ELF-1 (cell line): Measurements from ENCODE around the gene SYTL1.
"Not testable (repeated sequence)": the region's sequence is repeated elsewhere in the genome, so short reads cannot be mapped to it uniquely, and the experiment has no call there.

Source experiments
- DNase-seq: peaks from one replicate; pipeline ENCODE4 v3.0.0-alpha.2; 2016; ENCODE audit warnings: low read depth, low spot score

The SYTL1 gene

DNA sequence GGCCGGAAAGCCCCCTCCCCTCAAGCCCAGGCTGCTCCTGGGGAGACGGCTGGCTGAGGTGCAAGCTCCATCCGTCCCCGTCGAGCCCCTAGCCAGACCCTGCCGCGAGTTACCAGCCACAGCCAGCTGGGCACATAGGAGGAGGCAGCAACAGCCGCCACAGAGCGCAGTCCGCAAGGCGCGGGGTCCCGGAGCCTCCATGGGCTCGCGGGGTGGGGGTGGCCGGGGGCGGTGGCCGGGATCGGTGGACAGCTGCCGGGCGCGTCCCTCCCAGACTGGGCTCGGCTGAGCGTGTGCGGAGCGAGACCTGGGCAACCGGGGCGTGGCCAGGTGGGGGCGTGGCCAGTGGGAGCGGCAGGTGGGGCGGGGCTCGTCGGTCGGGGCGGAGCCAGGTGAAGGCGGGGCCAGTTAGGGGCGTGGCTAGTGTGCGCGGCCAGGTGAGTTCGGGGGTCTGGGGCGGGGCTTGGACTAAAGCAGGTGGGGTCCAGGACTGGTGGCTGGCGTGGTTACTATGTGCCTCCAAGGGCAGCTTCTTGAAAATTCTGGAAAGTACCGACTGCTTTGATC, 41.3 kb downstream of the SYTL1 start, which contains the start of gene CD164L2:
TSS of gene CD164L2 (minus strand) at position 295 of the 567 bp plus-strand sequence. CDS start at position 201, 94 bp downstream.
- DNase-seq, result no peak

- no peak for DNase-seq
These were observed 41.8 kb downstream of the SYTL1 start for GRCh38 chr1:27383661-27384060.

DNA sequence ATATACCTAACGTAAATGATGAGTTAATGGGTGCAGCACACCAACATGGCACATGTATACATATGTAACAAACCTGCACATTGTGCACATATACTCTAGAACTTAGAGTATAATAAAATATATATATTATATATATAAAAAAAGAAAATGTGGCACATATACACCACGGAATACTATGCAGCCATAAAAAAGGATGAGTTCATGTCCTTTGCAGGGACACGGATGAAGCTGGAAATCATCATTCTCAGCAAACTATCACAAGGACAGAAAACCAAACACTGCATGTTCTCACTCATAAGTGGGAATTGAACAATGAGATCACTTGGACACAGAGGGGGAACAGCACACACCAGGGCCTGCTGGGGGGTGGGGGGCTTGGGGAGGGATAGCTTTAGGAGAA, 43.0 kb downstream of the SYTL1 start:
- not testable (repeated sequence) for DNase-seq

GRCh38 chr1:27388337-27389005, 46.6 kb downstream of the SYTL1 start:
- DNase-seq, result peak; percentile 83

DNA sequence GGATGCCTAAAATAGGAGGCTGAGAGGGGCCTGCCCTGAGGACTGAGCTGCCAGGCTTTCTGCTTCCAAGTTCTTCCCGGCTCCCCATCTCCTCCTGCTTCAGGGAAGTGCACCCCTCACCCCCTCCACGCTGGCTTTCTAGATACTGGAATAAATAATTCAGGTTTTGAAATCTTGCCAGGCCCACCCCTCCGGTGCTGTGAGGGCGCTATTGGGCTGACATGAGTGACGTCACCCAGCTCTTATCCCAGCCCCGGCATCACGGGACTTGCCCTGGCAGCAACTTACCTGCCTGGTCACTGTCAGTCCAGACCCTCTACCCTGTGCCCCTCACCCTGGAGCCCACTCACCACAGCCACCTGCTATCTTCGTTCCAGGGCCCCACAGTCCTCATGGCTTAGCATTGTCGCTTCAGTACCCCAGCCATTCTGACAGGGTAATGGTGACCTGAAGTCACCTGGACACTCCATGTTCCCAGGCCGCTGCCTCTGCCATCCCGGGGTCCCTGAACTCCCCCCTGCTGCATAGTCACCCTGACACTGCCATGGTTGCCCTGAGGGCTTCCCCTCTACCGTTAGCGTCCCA, 49.8 kb downstream of the SYTL1 start:
- DNase-seq, result no peak

DNA sequence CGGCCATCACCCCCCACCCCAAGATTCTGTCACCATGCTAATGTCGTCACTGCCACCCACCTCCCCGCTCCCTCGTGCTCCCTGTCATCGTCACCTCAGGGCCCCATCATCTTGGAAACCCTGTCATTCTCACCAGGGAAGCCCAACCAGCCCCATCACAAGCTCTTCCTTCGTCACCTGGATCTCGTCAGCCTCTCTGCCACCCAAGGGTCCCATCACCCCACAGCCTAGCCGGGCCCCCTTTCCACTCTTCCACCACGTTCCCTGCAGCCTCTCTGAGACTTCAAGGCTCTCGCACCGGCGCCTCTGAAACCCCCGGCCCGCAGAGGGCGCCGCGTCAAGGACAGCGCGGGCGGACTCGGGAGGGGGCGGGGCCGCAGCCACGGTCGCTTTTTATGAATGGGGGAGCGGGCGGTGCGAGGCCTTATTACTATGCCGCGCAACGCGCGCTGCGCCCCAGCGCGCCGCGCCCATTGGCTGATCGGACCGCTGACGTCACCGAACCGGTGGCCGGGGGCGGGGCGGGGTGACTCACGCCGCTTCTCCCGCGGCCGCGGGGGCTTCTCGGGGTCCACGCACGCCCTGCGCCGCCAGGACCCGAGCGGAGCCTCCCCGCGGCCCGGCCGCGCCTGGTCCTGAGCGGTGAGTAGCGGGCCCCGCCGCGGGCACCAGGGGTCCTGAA, 50.4 kb downstream of the SYTL1 start, which contains the start of gene GPR3:
TSS of gene GPR3 (plus strand) at position 527 of the 682 bp plus-strand sequence. CDS start 1,177 bp downstream, outside the sequence.
- DNase-seq, result peak; percentile 95

DNA sequence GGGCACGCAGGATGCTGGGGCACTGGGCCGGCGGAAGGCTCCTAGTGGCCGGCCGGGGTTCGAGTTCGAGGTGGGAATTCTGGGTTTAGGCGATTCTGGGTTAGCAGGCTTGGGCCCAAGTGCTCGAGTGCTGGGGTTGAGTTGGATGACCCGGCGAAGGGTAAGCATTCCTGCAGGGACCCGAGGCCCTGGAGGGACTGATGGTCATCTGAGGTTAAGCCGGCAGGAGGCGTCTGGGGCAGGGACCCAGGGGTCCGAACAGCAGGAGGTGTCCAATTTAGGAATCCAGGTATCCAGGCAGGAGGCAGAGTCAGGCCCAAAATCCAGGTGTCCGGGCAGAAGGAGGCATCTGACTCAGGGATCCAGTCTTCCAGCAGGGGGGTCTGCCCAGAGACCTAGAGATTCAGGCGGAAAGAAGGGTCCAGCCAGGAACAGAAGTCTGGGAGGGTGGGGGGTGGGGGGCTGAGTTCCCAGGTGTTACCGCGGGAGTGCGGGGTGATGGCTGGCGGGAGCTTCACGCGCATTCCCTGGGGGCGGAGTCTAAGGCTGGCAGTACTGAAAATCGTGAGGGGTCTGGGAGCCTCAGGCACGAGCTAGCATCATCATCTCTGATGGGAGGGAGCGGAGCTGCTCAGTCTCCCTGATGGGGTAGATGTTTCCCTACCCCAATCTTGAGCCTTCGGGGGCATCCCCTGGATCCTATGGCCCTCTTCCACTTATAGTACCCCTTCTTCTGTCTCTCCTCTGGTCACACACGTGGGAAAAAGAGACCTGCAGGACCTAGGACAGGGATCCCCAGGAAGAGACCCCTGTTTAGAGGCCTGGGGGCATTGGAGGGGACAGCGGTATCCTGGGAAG, 51.2 kb downstream of the SYTL1 start:
- peak; percentile 63 for DNase-seq

DNA sequence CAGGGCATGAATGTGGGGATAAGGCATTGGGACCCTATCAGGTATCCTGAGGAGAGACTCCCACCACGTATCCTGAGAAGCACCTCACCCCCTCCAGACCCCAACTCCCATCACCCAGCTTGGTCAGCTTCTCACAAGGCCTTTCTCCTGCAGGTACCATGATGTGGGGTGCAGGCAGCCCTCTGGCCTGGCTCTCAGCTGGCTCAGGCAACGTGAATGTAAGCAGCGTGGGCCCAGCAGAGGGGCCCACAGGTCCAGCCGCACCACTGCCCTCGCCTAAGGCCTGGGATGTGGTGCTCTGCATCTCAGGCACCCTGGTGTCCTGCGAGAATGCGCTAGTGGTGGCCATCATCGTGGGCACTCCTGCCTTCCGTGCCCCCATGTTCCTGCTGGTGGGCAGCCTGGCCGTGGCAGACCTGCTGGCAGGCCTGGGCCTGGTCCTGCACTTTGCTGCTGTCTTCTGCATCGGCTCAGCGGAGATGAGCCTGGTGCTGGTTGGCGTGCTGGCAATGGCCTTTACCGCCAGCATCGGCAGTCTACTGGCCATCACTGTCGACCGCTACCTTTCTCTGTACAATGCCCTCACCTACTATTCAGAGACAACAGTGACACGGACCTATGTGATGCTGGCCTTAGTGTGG, 51.9 kb downstream of the SYTL1 start:
- no peak for DNase-seq

GRCh38 chr1:27394282-27394658, 52.4 kb downstream of the SYTL1 start:
- no peak for DNase-seq

GRCh38 chr1:27394925-27395324, 53.1 kb downstream of the SYTL1 start:
- DNase-seq, result no peak

DNA sequence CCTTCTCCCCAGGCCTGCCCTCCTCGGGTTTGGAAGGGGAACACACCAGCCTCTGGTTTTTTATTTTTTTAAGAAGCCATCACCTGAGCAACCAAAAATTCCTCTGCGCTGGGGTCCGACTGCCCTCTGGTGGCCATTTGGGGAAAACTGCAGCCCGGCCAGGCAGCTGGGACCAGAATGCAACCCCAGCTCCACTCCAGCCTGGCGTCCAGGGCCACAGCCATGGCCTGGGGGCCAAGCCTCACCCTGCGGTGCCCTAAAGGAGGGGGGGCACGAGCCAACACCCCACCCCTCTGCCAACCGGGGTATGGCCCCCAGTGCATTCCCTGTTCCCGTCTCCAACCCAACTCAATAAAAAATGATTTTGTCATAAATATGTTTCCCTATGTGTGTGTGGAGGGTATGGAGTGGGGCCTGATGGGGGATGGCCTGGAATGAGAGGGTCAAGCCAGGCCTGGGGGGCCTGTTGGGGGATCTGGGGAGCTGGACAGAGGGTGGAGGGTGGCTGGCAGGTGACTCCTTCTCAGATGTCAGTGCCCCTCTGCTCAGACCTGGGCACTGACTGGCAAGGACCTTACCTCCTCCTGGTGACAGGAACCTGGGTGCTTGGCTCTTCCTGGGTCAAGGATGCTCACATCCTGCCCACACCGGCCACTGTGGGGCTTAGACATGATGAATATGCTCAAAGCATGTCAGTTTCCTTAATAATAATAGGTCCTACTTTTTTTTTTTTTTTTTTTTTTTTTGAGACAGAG, 53.8 kb downstream of the SYTL1 start:
- DNase-seq, result peak; percentile 94

- no peak for DNase-seq
These were observed 55.3 kb downstream of the SYTL1 start for GRCh38 chr1:27397110-27397509.

- peak; percentile 53 for DNase-seq
These were observed 55.9 kb downstream of the SYTL1 start for GRCh38 chr1:27397749-27398148.

DNA sequence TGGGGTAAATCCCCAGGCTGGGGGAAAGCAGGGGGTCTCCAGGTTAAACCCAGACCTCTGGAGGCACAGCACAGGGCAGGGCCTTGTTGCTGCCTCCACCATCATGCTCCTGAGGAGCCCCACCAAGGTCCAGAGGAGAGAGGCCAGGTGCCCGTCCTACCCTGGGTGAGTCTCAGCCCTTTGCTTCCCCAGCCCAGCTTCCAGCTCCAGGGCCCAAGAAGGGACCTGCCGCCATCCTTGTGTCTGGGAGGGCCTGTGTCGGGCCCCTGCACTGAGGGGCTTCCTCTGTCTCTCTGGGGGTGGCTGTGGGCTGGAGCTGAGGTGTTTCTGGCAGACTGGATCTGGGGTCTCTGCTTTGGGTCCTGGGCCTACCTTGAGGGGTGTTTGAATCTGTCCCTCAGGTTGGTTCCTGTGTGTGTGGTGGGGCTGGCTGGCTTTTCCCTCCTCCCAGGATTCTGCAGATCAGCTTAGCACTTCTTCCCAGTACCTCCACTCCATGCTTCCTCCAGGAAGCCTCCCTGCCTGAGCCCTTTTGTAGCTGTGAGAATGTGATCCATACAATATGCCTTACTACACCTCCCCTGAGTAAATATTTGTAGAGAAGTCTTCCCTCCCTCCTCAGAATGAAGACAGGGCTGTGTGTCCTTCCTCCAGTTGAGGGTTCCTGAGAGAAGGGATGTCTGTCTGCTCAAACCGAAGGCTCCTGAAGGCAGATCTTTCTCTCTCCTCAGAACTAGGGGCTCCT, 56.8 kb downstream of the SYTL1 start:
- no peak for DNase-seq

DNA sequence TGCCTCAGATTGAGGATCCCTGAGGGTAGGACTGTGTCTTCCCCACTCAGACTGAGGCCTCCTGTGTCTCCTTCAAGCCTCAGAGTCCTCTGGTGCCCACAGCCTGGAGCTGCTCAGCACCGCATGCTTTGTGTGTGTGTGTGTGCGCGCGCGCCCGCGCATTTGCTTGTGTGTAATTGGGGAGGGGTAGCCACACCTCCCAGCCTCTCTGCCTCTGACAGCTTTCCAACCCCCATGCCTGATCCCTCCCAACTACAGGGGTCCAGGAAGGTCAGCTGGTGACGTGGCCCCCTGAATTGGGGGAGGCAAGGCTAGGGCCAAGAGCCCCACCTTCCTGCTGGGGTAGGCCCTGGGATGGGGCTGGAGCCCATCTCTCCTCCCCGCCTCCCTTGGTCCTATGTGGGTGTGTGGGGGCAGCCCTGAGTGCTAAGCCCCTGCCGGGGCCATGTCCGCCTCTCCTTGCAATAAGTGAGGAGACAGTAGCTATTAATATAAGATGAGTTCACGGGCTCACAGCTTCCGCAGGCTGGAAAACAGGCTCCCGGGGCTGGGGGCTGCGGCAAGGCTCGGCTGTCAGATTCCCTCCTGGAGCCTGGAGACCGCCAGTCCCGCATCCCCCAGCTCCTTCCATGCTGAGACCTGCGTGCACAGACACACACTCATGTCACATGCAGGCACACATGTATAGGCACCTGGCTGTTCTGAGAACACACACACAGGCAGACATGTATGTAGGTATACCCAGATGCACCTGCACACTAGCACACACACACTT, 57.6 kb downstream of the SYTL1 start:
- DNase-seq, result peak; percentile 62

DNA sequence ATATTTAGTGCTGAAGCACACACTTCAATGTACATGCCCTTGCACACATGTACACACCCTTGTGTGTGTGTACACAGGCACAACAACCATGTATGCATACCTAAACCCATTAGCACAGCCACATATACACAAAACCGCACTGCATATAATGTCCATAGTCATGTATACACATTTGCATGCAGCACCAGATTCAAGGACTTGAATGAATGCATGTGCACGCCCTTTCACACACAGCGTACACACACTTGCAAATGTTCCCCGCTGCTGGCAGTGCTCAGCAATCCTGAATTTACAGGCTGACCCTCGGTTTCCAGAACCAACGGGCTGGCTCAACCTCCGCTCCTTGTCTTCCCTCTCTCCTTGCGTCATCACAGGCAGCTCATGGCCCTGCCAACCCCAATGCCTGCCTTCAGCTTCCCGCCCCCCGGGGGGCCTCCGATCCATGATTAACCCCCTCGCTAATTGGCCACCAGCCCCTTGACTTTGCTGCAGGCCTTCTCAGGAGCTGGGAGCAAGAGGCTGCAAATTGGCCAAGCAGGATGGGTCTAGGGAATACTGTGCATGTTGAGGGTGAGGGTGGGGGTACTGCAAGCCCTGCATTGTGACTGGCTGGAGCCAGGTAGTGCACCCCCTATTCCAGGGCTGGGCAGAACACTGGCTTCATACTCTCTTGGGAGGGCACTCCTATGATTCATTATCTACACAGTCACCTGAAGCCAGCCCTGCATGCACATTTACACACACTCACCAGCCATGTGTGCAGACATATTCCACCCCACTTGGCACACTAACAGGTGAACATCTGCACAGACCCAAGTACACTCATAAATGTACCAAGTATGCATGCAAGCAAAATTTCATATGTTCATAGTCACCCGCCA, 58.5 kb downstream of the SYTL1 start:
- no peak for DNase-seq

- DNase-seq, result no peak
These were observed 59.1 kb downstream of the SYTL1 start for GRCh38 chr1:27400963-27401341.

GRCh38 chr1:27402349-27402754, 60.5 kb downstream of the SYTL1 start:
- peak; percentile 71 for DNase-seq
